GM10248 (cell line): ENCODE results near the gene EGLN3.

Experiments used
- CTCF ChIA-PET: fragments of 300-600 bp; sonication (Branson Sonifier 250); formaldehyde crosslinking; extraction: SDS; loops from one replicate; lab custom pipeline; 2021; ENCODE audit warnings: antibody characterized with exemption; lab: Yijun Ruan, JAX
- POLR2A ChIA-PET: fragments of 350-650 bp; sonication (Branson Sonifier 250); formaldehyde crosslinking; extraction: SDS; loops from one replicate; lab custom pipeline; 2020; ENCODE audit warnings: antibody characterized with exemption; lab: Yijun Ruan, JAX
- DNase-seq: peaks from one replicate; pipeline ENCODE4 v3.0.0; 2012; ENCODE audit errors: extremely low spot score
- TF ChIP-seq, protein P1 (sequence below): IDR thresholded peaks from 2 replicates; pipeline ENCODE4 v1.5.1; 2012; ENCODE audit warnings: mild to moderate bottlenecking, low read depth; ENCODE audit errors: extremely low read depth, missing control alignments, control extremely low read depth

The EGLN3 gene

DNA sequence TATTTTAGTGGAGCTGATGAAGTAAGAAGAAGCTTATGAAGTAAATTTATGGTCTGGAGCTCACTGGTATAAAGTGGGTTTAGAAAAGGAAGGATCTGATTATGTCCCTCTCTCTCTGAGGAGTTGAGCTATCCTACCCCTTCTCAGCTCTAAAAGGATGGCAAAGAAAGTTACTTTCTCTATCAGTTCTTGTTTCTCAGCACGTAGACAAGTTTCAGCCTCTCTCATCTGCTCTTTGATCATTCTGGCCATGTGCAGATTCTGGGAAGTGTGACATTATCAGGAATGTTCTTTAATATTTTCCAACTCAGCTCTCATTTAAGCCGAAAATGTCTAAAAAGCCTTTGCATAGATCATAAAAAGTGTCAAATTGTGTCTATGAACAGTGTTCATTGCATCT is 5.8 kb upstream of the EGLN3 start:
- TF ChIP-seq, protein P1, sequence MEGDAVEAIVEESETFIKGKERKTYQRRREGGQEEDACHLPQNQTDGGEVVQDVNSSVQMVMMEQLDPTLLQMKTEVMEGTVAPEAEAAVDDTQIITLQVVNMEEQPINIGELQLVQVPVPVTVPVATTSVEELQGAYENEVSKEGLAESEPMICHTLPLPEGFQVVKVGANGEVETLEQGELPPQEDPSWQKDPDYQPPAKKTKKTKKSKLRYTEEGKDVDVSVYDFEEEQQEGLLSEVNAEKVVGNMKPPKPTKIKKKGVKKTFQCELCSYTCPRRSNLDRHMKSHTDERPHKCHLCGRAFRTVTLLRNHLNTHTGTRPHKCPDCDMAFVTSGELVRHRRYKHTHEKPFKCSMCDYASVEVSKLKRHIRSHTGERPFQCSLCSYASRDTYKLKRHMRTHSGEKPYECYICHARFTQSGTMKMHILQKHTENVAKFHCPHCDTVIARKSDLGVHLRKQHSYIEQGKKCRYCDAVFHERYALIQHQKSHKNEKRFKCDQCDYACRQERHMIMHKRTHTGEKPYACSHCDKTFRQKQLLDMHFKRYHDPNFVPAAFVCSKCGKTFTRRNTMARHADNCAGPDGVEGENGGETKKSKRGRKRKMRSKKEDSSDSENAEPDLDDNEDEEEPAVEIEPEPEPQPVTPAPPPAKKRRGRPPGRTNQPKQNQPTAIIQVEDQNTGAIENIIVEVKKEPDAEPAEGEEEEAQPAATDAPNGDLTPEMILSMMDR, result no peak
- POLR2A ChIA-PET, result no interaction called here
- DNase-seq, result peak; percentile 31
- CTCF ChIA-PET, result interaction anchor here (1.3 to 2.7 kb wide), 2 partner anchors 142 to 375 kb away, joined by 3 to 12 read pairs; no protein-coding TSS in a partner anchor

DNA sequence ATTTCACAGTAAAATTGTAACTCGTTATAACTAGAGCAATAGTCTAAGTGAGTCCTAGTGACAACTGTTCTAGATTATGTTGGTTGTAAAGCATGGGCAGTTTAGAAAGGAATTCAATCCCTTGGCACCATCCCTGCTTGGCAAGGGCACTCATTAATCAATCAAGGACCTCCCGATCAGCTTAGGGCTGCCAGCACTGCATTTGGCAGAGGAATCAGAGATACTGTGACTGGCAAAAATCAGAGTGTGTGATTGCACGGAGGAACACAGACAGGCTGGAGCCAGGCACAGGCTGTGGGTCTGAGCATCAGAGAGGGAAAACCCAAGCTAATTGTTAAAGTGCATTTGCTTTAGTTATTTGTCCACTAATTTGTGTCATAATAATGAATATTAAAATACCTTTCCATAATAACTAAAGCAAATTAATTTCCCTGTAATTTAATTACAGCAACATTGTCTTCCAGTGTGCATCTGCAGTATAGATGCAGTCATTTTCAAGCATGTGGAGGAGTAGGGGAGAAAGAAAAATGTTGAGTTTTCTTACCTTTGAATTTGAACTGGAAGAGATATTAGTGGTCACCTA is 3.2 kb upstream of the EGLN3 start:
- POLR2A ChIA-PET, result no interaction called here
- TF ChIP-seq, protein P1, result no peak
- CTCF ChIA-PET, result interaction anchor here (1.0 to 2.8 kb wide), 2 partner anchors 11 to 15 kb away, joined by 3 to 14 read pairs; no protein-coding TSS in a partner anchor
- no peak for DNase-seq

DNA sequence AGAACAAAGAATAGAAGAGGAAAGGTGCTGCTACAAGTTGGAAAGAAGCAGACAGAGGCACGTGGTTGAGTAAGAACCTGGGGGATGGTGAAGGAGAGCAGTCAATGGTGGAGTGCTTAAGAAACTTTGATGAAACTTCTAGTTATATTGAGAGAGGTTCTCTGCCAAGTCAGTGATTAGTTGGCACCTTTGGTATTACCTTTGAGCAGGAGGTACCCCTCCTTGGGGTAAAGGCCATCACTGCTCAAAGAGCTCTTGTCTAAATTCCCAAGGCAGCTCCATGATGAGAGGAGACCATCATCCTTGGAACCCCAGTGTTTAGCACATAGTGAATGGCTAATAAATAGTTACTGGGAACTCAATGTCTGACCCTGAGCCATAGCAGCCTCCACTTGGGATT is 1.7 kb upstream of the EGLN3 start:
- TF ChIP-seq, protein P1, result no peak
- no peak for DNase-seq
- POLR2A ChIA-PET, result no interaction called here
- CTCF ChIA-PET, result interaction anchor here (1.6 to 2.8 kb wide), 2 partner anchors 10 to 146 kb away, joined by 4 to 14 read pairs; no protein-coding TSS in a partner anchor

DNA sequence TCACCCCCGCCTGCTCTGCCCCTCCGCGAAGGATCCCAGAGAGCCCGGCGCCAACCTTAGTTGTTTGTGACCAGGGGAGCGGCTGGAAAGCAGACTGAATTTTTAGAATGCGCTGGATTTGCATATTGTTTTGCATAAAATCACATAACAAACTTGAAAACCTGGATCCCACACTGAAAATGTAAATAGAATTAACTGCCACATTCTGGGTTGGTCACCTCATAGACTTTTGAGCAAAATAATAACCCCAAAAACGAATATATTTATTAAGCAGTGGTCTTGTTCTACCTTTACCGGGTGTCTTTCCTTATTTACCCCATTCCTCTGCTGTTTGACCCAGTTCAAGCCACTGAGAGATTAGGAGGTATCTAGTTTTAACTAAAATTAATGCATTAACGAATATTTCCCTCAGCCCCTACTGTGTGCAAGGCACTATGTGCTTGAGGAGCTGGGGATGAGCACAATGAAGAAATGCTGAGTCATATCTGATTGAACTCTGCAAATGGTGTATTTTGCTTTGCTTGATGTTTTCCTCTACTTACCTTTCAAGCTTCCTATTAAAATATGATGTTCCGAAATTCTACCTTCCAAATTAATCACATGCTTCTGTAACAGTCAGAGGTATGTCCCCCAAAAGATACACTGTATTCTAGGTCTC is 438 bp upstream of the EGLN3 start:
- DNase-seq, result no peak
- POLR2A ChIA-PET, result interaction anchor here (0.5 kb wide), 1 partner anchor 752 kb away, joined by 3 read pairs; no protein-coding TSS in a partner anchor
- TF ChIP-seq, protein P1, result no peak
- CTCF ChIA-PET, result interaction anchor here (1.6 to 2.8 kb wide), 2 partner anchors 9 to 147 kb away, joined by 4 to 14 read pairs; no protein-coding TSS in a partner anchor

DNA sequence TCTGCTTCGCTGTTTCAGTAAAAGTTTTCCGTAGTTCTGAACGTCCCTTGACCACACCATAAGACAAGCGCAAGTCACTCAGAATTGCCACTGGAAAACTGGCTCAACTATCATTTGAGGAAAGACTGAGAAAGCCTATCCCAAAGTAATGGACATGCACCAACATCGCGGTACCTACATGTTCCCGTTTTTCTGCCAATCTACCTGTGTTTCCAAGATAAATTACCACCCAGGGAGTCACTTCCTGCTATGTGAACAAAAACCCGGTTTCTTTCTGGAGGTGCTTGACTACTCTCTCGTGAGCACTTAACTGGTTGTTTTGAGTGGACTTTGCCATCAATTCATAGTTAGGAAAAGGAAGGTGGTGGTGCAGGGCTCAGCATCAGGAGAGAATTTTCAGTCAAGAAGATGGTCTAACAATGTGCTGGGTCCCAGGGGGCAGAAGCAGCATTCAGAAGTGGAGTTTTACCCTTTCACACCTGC is 1.4 kb downstream of the EGLN3 start:
- CTCF ChIA-PET, result interaction anchor here (1.4 to 1.5 kb wide), 3 partner anchors 14 to 149 kb away, joined by 3 to 6 read pairs (median 6); no protein-coding TSS in a partner anchor
- POLR2A ChIA-PET, result no interaction called here
- no peak for DNase-seq
- TF ChIP-seq, protein P1, result no peak

DNA sequence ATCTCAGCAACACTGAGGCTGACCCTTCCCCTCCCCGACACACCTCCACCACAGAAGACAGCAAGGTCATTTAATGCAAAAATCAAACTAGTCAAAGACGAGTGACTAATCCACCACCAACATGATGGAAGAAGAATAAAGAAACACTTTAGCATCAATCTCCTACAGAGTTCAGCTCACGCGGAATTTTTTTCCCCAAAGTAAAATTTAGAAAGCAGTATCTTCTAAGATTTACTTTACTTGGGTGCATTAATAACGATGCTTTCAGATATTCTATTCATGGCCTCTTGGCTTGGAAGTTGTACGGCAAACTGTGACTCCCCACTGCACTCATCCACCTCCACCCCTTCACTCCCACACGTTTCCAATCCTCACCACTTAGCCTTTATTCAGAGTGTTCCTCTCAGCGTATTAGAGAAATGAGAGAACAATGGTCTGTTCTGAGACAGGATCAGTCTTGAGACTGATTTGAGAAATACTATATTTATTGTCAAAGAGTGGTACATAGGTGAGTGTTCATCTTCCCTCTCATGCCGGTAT is 1.9 kb downstream of the EGLN3 start:
- TF ChIP-seq, protein P1, result no peak
- POLR2A ChIA-PET, result no interaction called here
- CTCF ChIA-PET, result no interaction called here
- DNase-seq, result no peak
